ENCODE results near the gene NUDT8. TPM values are rescaled to one million over a fixed set of nuclear protein-coding genes. Genes with fewer than 3 reads are reported as not detected.

NUDT8 gene
- total and polyA plus RNA-seq, 2 experiments from 2014 or later = 5.0 to 15.1 TPM

GRCh38 chr11:67662835-67663531 is 33.2 kb upstream of the NUDT8 start (continued):
- no peak for TF ChIP-seq ZNF462 (CRISPR knock-in tag; IDR thresholded peaks at IDR 0.05)
- TF ChIP-seq REST (IDR thresholded peaks at IDR 0.05; ENCODE audit: unreplicated experiment) = no peak

GRCh38 chr11:67662142-67662834 is 32.6 kb upstream of the NUDT8 start:
- Histone ChIP-seq H3K36me3 (ENCODE audit: insufficient read depth) (no peaks in the 10 kb centered on the region; the same call in 1 of the 2 replicates), H3K4me3 (no peak overlapping the region), H3F3A (replicated peaks; ENCODE audit: low read depth) (no peaks in the 10 kb centered on the region), H4K20me1 (replicated peaks; ENCODE audit: insufficient read depth) (no peaks in the 10 kb centered on the region), H3K9me2 (ENCODE audit: insufficient read depth) (no peaks in the 10 kb centered on the region), H3K4me1 (ENCODE audit: insufficient read depth) (no peaks in the 10 kb centered on the region), H2AFZ (no peak overlapping the region), H3K4me2 (no peak overlapping the region), H3K79me2 (replicated peaks; ENCODE audit: insufficient read depth) (no peaks in the 10 kb centered on the region), H3K27me3 (ENCODE audit: insufficient read depth) (no peaks in the 10 kb centered on the region), H3K27ac (ENCODE audit: low read depth) (no peak overlapping the region)
- H3K27me3 Mint-ChIP-seq (ENCODE audit: insufficient read depth, low read depth, poor library complexity) = no peaks in the 10 kb centered on the region
- ATAC-seq = no peak
- H3K4me1 Mint-ChIP-seq = no peaks in the 10 kb centered on the region
- no peaks in the 10 kb centered on the region; the same call in 2 of the 3 replicates for H3K36me3 Mint-ChIP-seq (ENCODE audit: low read depth)
- H3K9me3 Mint-ChIP-seq = peaks cover 19% of the 10 kb centered on the region
- no peak for DNase-seq (ENCODE audit: low spot score)
- no peak overlapping the region for H3K4me3 Mint-ChIP-seq
- no peak overlapping the region for H3K27ac Mint-ChIP-seq
- TF ChIP-seq ZNF331 (CRISPR knock-in tag; IDR thresholded peaks at IDR 0.05; ENCODE audit: low read depth) (no peak), REST (IDR thresholded peaks at IDR 0.05; ENCODE audit: unreplicated experiment) (no peak), ZNF114 (CRISPR knock-in tag; IDR thresholded peaks at IDR 0.05) (no peak), STAT1 (IDR thresholded peaks at IDR 0.05; ENCODE audit: unreplicated experiment) (no peak), POLR2AphosphoS5 (IDR thresholded peaks at IDR 0.05; ENCODE audit: low read depth) (no peak), CREB1 (CRISPR knock-in tag; IDR thresholded peaks at IDR 0.05; ENCODE audit: low read depth) (no peak), EZH2 (IDR thresholded peaks at IDR 0.05; ENCODE audit: low read depth, unreplicated experiment) (no peak), JUNB (IDR thresholded peaks at IDR 0.05; ENCODE audit: unreplicated experiment) (no peak)

All from GM23338 (cell line).